ENCODE results near the gene HDAC11.

Gene HDAC11

DNA sequence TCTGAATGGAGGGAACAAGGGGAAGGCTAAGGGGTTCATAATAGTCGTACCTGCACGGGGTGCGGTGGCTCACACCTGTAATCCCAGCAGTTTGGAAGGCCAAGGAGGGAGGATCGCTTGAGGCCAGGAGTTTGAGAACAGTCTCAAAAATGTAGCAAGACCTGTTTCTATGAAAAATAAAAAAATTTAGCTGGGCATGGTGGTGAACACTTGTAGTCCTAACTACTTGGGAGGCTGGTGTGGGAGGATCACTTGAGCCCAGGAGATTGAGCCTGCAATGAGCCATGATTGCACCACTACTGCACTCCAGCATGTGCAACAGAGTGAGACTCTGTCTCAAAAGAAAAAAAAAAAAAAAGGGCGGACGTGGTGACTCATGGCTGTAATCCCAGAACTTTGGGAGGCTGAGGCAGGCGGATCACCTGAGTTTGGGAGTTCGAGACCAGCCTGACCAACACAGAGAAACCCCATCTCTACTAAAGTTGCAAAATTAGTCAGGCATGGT lies 17.9 kb upstream of the HDAC11 start:
- no peak for DNase-seq (ENCODE audit: low read depth in 1 of 2, low spot score in 1 of 2)
- Histone ChIP-seq H3K27ac (replicated peaks) (no peak overlapping the region), H3K27me3 (ENCODE audit: insufficient read depth, poor library complexity, severe bottlenecking) (no peaks in the 10 kb centered on the region), H3K4me3 (replicated peaks; ENCODE audit: insufficient read depth, low read length) (no peak overlapping the region)
- TF ChIP-seq SPI1 (IDR thresholded peaks at IDR 0.05; ENCODE audit: borderline replicate concordance, low read depth) (no peak), GABPA (IDR thresholded peaks at IDR 0.05; ENCODE audit: low read depth) (no peak), POLR2AphosphoS5 (IDR thresholded peaks at IDR 0.05; ENCODE audit: low read depth) (no peak)
- TF ChIP-seq, protein P1, sequence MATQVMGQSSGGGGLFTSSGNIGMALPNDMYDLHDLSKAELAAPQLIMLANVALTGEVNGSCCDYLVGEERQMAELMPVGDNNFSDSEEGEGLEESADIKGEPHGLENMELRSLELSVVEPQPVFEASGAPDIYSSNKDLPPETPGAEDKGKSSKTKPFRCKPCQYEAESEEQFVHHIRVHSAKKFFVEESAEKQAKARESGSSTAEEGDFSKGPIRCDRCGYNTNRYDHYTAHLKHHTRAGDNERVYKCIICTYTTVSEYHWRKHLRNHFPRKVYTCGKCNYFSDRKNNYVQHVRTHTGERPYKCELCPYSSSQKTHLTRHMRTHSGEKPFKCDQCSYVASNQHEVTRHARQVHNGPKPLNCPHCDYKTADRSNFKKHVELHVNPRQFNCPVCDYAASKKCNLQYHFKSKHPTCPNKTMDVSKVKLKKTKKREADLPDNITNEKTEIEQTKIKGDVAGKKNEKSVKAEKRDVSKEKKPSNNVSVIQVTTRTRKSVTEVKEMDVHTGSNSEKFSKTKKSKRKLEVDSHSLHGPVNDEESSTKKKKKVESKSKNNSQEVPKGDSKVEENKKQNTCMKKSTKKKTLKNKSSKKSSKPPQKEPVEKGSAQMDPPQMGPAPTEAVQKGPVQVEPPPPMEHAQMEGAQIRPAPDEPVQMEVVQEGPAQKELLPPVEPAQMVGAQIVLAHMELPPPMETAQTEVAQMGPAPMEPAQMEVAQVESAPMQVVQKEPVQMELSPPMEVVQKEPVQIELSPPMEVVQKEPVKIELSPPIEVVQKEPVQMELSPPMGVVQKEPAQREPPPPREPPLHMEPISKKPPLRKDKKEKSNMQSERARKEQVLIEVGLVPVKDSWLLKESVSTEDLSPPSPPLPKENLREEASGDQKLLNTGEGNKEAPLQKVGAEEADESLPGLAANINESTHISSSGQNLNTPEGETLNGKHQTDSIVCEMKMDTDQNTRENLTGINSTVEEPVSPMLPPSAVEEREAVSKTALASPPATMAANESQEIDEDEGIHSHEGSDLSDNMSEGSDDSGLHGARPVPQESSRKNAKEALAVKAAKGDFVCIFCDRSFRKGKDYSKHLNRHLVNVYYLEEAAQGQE (IDR thresholded peaks at IDR 0.05; ENCODE audit: insufficient replicate concordance, low read depth): no peak
- TF ChIP-seq, protein P2, sequence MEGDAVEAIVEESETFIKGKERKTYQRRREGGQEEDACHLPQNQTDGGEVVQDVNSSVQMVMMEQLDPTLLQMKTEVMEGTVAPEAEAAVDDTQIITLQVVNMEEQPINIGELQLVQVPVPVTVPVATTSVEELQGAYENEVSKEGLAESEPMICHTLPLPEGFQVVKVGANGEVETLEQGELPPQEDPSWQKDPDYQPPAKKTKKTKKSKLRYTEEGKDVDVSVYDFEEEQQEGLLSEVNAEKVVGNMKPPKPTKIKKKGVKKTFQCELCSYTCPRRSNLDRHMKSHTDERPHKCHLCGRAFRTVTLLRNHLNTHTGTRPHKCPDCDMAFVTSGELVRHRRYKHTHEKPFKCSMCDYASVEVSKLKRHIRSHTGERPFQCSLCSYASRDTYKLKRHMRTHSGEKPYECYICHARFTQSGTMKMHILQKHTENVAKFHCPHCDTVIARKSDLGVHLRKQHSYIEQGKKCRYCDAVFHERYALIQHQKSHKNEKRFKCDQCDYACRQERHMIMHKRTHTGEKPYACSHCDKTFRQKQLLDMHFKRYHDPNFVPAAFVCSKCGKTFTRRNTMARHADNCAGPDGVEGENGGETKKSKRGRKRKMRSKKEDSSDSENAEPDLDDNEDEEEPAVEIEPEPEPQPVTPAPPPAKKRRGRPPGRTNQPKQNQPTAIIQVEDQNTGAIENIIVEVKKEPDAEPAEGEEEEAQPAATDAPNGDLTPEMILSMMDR (IDR thresholded peaks at IDR 0.05; ENCODE audit: insufficient read depth, low read length): no peak

DNA sequence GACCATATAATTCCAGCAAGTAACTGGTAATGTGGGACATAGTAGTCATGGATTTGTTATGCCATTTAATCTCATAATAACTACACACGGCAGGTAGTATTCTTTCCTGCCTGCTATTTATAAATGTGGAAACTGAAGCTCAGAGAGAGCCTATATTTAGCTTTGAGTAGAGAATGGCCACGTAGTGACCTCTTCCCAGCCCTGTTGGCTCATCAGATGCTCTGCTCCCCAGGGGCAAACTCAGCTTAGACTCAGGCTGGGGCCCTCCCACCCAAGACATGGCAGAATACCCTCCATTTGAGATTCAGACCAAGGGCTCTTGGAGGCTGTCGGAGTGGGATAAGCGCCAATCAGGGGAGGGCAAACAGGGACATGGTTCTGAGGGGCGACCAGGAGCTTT lies 17.3 kb upstream of the HDAC11 start:
- Histone ChIP-seq H3K27ac (replicated peaks) (no peak overlapping the region), H3K4me3 (replicated peaks; ENCODE audit: insufficient read depth, low read length) (no peak overlapping the region), H3K27me3 (ENCODE audit: insufficient read depth, poor library complexity, severe bottlenecking) (no peaks in the 10 kb centered on the region)
- no peak for DNase-seq (ENCODE audit: low read depth in 1 of 2, low spot score in 1 of 2)
- TF ChIP-seq, protein P1 (IDR thresholded peaks at IDR 0.05; ENCODE audit: insufficient replicate concordance, low read depth): no peak
- TF ChIP-seq, protein P2 (IDR thresholded peaks at IDR 0.05; ENCODE audit: insufficient read depth, low read length): no peak
- TF ChIP-seq SPI1 (IDR thresholded peaks at IDR 0.05; ENCODE audit: borderline replicate concordance, low read depth) (no peak), GABPA (IDR thresholded peaks at IDR 0.05; ENCODE audit: low read depth) (no peak), POLR2AphosphoS5 (IDR thresholded peaks at IDR 0.05; ENCODE audit: low read depth) (no peak)

DNA sequence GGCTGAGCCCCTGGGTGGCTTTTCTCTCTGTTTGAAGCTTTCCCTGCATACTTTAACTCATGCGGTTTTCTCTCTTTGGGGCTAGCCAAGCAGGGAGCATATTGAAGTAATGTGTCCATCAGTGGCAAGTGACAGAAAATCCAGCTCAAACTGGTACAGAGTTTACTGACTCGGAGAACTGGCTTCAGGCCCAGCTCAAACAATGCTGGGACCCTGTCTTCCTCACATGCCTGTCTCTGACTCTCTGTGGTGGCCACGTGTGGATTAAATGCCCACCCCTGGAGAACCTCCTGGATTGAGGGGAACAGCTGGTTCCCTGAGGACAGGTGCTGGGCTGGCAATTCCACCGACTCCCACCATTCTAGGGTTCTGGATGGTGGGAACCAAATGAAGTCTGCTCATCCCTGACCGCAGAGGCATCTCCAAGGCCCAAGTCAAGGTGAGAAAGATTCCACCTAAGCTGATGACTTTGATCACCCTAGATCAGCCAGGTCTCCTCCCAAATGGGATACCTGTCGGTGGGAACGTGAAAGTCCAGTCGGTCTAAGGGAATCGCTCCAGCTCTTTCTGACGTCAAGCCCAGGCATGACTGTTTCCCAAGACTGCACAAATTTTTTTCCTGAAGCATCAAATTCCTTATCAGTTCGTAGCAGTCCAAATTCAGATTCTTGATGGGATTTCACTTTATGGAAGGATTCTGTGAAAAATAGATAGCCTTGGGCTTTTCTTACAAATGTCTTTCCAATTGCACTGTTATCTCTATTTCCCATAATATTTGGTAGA lies 16.3 kb upstream of the HDAC11 start:
- no peak for DNase-seq (ENCODE audit: low read depth in 1 of 2, low spot score in 1 of 2)
- TF ChIP-seq, protein P1 (IDR thresholded peaks at IDR 0.05; ENCODE audit: insufficient replicate concordance, low read depth): no peak
- TF ChIP-seq GABPA (IDR thresholded peaks at IDR 0.05; ENCODE audit: low read depth) (no peak), SPI1 (IDR thresholded peaks at IDR 0.05; ENCODE audit: borderline replicate concordance, low read depth) (no peak), POLR2AphosphoS5 (IDR thresholded peaks at IDR 0.05; ENCODE audit: low read depth) (no peak)
- TF ChIP-seq, protein P2 (IDR thresholded peaks at IDR 0.05; ENCODE audit: insufficient read depth, low read length): no peak
- H3K27me3 ChIP-seq (ENCODE audit: insufficient read depth, poor library complexity, severe bottlenecking): no peaks in the 10 kb centered on the region

More for the DNA sequence above, 16.3 kb upstream of the HDAC11 start:
- H3K4me3 ChIP-seq (replicated peaks; ENCODE audit: insufficient read depth, low read length): no peak overlapping the region
- H3K27ac ChIP-seq (replicated peaks): no peak overlapping the region

All from HL-60 (cell line).